CD14-positive monocyte (primary cell): ENCODE measurements around the gene BLOC1S1. TPM values are rescaled to one million over a fixed set of nuclear protein-coding genes. Genes with fewer than 3 reads are reported as not detected.

Experiments
- DNase-seq, 3 donors: peaks; one replicate each; pipeline ENCODE4 v3.0.0-alpha.2; 2011 to 2022
- H2AFZ ChIP-seq: 2 replicates; pipeline ENCODE4 v1.6.0; 2012; ENCODE audit warnings: mild to moderate bottlenecking, low read depth, low read length, inconsistent platforms; ENCODE audit not compliant: insufficient read depth, poor library complexity, severe bottlenecking
- H3K27ac ChIP-seq, 2 donors: 1 replicate in 1 of 2; 2 replicates in 1 of 2; pipeline ENCODE4 v1.5.1; 2012 to 2013; ENCODE audit warnings: low read length in 2 of 2, control low read depth in 1 of 2, inconsistent platforms in 1 of 2, low read depth in 1 of 2, mild to moderate bottlenecking in 1 of 2
- H3K27me3 ChIP-seq, 2 donors: one replicate each; pipeline versions ENCODE4 v1.6.0 to v1.6.1; 2011 to 2013; ENCODE audit warnings: low read length in 2 of 2; ENCODE audit not compliant: control insufficient read depth in 2 of 2, insufficient read depth in 2 of 2
- H3K36me3 ChIP-seq, 2 donors: replicated peaks in 1 of 2; 1 replicate in 1 of 2; 2 replicates in 1 of 2; pipeline versions ENCODE4 v1.5.1 to v1.6.1; 2012 to 2013; ENCODE audit warnings: low read length in 2 of 2, control low read depth in 1 of 2, inconsistent platforms in 1 of 2, mild to moderate bottlenecking in 1 of 2; ENCODE audit not compliant: insufficient read depth in 2 of 2, control insufficient read depth in 1 of 2
- H3K4me1 ChIP-seq, 2 donors: 1 replicate in 1 of 2; 2 replicates in 1 of 2; pipeline versions ENCODE4 v1.5.1 to v1.6.1; 2012 to 2013; ENCODE audit warnings: low read length in 2 of 2, control low read depth in 1 of 2, inconsistent platforms in 1 of 2, mild to moderate bottlenecking in 1 of 2, moderate library complexity in 1 of 2; ENCODE audit not compliant: insufficient read depth in 2 of 2, control insufficient read depth in 1 of 2
- H3K4me2 ChIP-seq: replicated peaks from 2 replicates; pipeline ENCODE3; 2012; ENCODE audit warnings: low read length, moderate library complexity, mild to moderate bottlenecking; ENCODE audit not compliant: poor library complexity, severe bottlenecking; ENCODE audit errors: extremely low read depth
- H3K4me3 ChIP-seq, 3 experiments: fragments of 200-600 bp in 1 of 3; sonication (generic) in 1 of 3; replicated peaks in 1 of 3; 1 replicate in 2 of 3; 2 replicates in 1 of 3; pipeline ENCODE4 v1.5.1; 2011 to 2013; ENCODE audit warnings: low read length in 3 of 3, mild to moderate bottlenecking in 3 of 3, control low read depth in 2 of 3, low read depth in 2 of 3, inconsistent platforms in 1 of 3, moderate library complexity in 1 of 3
- H3K79me2 ChIP-seq: 2 replicates; pipeline ENCODE4 v1.6.0; 2012; ENCODE audit warnings: mild to moderate bottlenecking, control low read depth, inconsistent platforms, low read length, moderate library complexity; ENCODE audit not compliant: insufficient read depth
- H3K9ac ChIP-seq: 2 replicates; pipeline ENCODE4 v1.6.0; 2017; ENCODE audit warnings: low read length, mild to moderate bottlenecking; ENCODE audit not compliant: insufficient read depth, poor library complexity, severe bottlenecking
- H3K9me3 ChIP-seq, 2 donors: replicated peaks in 1 of 2; 1 replicate in 1 of 2; 2 replicates in 1 of 2; pipeline versions ENCODE4 v1.5.1 to v1.6.1; 2012 to 2013; ENCODE audit warnings: low read length in 2 of 2, control low read depth in 1 of 2; ENCODE audit not compliant: control insufficient read depth in 1 of 2, insufficient read depth in 1 of 2
- H4K20me1 ChIP-seq: 2 replicates; pipeline ENCODE4 v1.6.0; 2012; ENCODE audit warnings: mild to moderate bottlenecking, low read length, control low read depth, moderate library complexity; ENCODE audit not compliant: insufficient read depth
- H3K27ac Mint-ChIP-seq, 7 donors: one replicate each; pipeline ENCODE4 v1.8.0; 2020; ENCODE audit warnings: mild to moderate bottlenecking in 7 of 7, mixed read lengths in 7 of 7, moderate library complexity in 6 of 7, inconsistent platforms in 2 of 7
- H3K27me3 Mint-ChIP-seq, 3 donors: one replicate each; pipeline ENCODE4 v1.8.0; 2021 to 2022; ENCODE audit warnings: low read depth in 3 of 3, mild to moderate bottlenecking in 3 of 3, mixed read lengths in 3 of 3, moderate library complexity in 3 of 3, inconsistent platforms in 1 of 3
- H3K36me3 Mint-ChIP-seq, 2 donors: one replicate each; pipeline ENCODE4 v1.8.0; 2020; ENCODE audit warnings: mixed read lengths in 2 of 2, inconsistent platforms in 1 of 2, mild to moderate bottlenecking in 1 of 2
- H3K4me1 Mint-ChIP-seq: one replicate; pipeline ENCODE4 v1.8.0; 2020; ENCODE audit warnings: mild to moderate bottlenecking, mixed read lengths
- H3K4me3 Mint-ChIP-seq, 2 donors: one replicate each; pipeline ENCODE4 v1.8.0; 2020; ENCODE audit warnings: mild to moderate bottlenecking in 2 of 2, mixed read lengths in 2 of 2, moderate library complexity in 1 of 2
- H3K9me3 Mint-ChIP-seq, 7 donors: one replicate each; pipeline ENCODE4 v1.8.0; 2020 to 2022; ENCODE audit warnings: mixed read lengths in 7 of 7, mild to moderate bottlenecking in 6 of 7, moderate library complexity in 6 of 7, inconsistent platforms in 2 of 7
- WGBS: methylation state at CpG from one replicate; pipeline ENCODE4 v1.1.5; 2013; ENCODE audit warnings: missing lambda C conversion rate; ENCODE audit not compliant: insufficient coverage; 5-methylcytosine and 5-hydroxymethylcytosine counted together
- intact Hi-C, 2 donors: fragments of 100-400 bp; cut with micrococcal nuclease; formaldehyde crosslinking; loops; one replicate each; pipeline versions ENCODE4 v1.15.0 to v1.15.1; 2023
- polyA plus RNA-seq, 3 donors: library from polyadenylated mRNA; depleted of rRNA in 1 of 3; unstranded in 2 of 3; stranded (reverse) in 1 of 3; fragments of 300-500 nt in 2 of 3; fragments of >200 nt in 1 of 3; fragmentation: Illumina TruSeq in 2 of 3; gene quantifications; 1 replicate in 2 of 3; 2 replicates in 1 of 3; pipeline ENCODE4 v1.2.3, GENCODE V29; 2012 to 2021
- TF ChIP-seq, protein P1 (sequence below): fragments of 200-600 bp; IDR thresholded peaks from one replicate; pipeline ENCODE4 v1.8.0; 2022; ENCODE audit warnings: antibody characterized with exemption, mild to moderate bottlenecking

Gene BLOC1S1
- polyA plus RNA-seq, 3 donors: 222 to 358 (median 223) TPM

DNA sequence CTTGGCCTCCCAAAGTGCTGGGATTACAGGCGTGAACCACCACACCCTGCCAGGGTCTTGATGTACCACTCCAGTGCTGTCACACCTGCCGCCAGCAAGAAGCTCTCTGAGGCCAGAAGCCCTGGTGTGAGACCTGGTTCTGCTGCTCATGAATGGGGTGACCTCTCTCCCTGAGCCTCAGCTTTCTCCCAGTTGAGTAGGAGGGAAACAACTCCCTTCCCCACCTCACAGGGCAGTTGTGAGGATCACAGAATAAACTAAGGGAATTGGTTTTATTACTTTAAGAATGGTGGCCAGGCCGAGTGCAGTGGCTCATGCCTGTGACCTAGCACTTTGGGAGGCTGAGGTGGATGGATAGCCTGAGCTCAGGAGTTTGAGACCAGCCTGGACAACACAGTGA, 18.7 kb downstream of the BLOC1S1 start:
- intact Hi-C loops: no loop called here
- 86% methylated on average over 1 of the region's 3 CpGs for WGBS
- TF ChIP-seq, protein P1, sequence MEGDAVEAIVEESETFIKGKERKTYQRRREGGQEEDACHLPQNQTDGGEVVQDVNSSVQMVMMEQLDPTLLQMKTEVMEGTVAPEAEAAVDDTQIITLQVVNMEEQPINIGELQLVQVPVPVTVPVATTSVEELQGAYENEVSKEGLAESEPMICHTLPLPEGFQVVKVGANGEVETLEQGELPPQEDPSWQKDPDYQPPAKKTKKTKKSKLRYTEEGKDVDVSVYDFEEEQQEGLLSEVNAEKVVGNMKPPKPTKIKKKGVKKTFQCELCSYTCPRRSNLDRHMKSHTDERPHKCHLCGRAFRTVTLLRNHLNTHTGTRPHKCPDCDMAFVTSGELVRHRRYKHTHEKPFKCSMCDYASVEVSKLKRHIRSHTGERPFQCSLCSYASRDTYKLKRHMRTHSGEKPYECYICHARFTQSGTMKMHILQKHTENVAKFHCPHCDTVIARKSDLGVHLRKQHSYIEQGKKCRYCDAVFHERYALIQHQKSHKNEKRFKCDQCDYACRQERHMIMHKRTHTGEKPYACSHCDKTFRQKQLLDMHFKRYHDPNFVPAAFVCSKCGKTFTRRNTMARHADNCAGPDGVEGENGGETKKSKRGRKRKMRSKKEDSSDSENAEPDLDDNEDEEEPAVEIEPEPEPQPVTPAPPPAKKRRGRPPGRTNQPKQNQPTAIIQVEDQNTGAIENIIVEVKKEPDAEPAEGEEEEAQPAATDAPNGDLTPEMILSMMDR: no peak
- no peak overlapping the region for H3K27ac ChIP-seq
- H3K79me2 ChIP-seq: peaks cover 4% of the 10 kb centered on the region
- H3K36me3 Mint-ChIP-seq: peaks cover 3% of the 10 kb centered on the region in 2 donors
- H3K36me3 ChIP-seq: no peaks in the 10 kb centered on the region
- peaks cover 22 to 29% of the 10 kb centered on the region in 2 donors for H3K4me1 ChIP-seq
- no peak for DNase-seq
- H3K9ac ChIP-seq: no peak overlapping the region
- H3K9me3 Mint-ChIP-seq: no peaks in the 10 kb centered on the region
- H3K4me3 Mint-ChIP-seq: no peak overlapping the region
- H3K9me3 ChIP-seq: no peaks in the 10 kb centered on the region
- H3K27ac Mint-ChIP-seq: no peak overlapping the region
- H2AFZ ChIP-seq: no peak overlapping the region
- H3K4me3 ChIP-seq: no peak overlapping the region
- no peak overlapping the region for H3K4me2 ChIP-seq
- H4K20me1 ChIP-seq: no peaks in the 10 kb centered on the region
- no peaks in the 10 kb centered on the region for H3K27me3 ChIP-seq
- peaks cover 0 to 8% (median 5%) of the 10 kb centered on the region in 3 donors for H3K27me3 Mint-ChIP-seq
- H3K4me1 Mint-ChIP-seq: peaks cover 32% of the 10 kb centered on the region

DNA sequence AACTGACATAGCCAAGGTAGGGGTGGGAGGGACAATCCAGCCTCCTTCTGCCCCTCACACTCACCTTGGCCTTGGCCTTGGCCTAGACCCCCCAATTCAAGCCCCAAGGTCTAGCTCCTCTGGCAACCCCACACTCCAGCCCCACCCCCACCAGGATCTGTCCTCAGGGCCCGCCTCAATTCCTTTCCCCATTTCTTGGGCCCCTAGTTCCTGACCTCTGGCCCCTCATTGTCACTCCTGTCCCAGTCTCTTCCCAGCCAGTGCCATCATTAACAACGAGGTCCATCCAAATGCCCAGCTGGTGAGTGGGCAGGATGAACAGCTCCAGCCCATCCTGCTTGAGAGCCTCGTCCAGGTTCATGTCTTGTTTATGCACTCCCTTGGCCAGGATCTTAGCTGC, 20.2 kb downstream of the BLOC1S1 start:
- H3K4me1 ChIP-seq: peaks cover 11 to 18% of the 10 kb centered on the region in 2 donors
- no peak overlapping the region for H3K27ac ChIP-seq
- H3K9ac ChIP-seq: no peak overlapping the region
- no peaks in the 10 kb centered on the region for H3K79me2 ChIP-seq
- no peak overlapping the region for H3K4me2 ChIP-seq
- no peak overlapping the region for H3K4me3 Mint-ChIP-seq
- 84% methylated on average over 3 of the region's 3 CpGs for WGBS
- peaks cover 2 to 10% (median 10%) of the 10 kb centered on the region in 3 donors for H3K27me3 Mint-ChIP-seq
- no peaks in the 10 kb centered on the region for H3K9me3 ChIP-seq
- H3K9me3 Mint-ChIP-seq: no peaks in the 10 kb centered on the region
- peaks cover 0 to 3% of the 10 kb centered on the region in 2 donors for H3K36me3 Mint-ChIP-seq
- no peaks in the 10 kb centered on the region for H3K36me3 ChIP-seq
- H3K27me3 ChIP-seq: no peaks in the 10 kb centered on the region
- TF ChIP-seq, protein P1: no peak
- H2AFZ ChIP-seq: no peak overlapping the region
- no peaks in the 10 kb centered on the region for H4K20me1 ChIP-seq
- no peak overlapping the region for H3K4me3 ChIP-seq
- H3K27ac Mint-ChIP-seq: peak overlapping the region in 2 of 7 donors; percentile 5 to 70
- peaks cover 19% of the 10 kb centered on the region for H3K4me1 Mint-ChIP-seq
- intact Hi-C loops: loop anchor here in 1 of 2 donors (5.0 kb wide), 1 partner anchor 191 kb away; the partner anchor contains the start of gene PYM1
- DNase-seq: no peak
